Jurkat, Clone E6-1 (cell line): ENCODE results near the gene SIGLEC8. TPM values are rescaled to one million over a fixed set of nuclear protein-coding genes. Genes with fewer than 3 reads are reported as not detected.
"Not testable (repeated sequence)": the region's sequence is repeated elsewhere in the genome, so short reads cannot be mapped to it uniquely, and the experiment has no call there.

Experiments used
- DNase-seq: peaks from one replicate; pipeline ENCODE4 v3.0.0-alpha.2; 2011; ENCODE audit warnings: low read depth, low spot score
- H3K4me3 ChIP-seq: 2 replicates; pipeline ENCODE4 v1.5.1; 2011; ENCODE audit warnings: mild to moderate bottlenecking, low read length, control low read depth, moderate library complexity
- polyA plus RNA-seq: library from polyadenylated mRNA; unstranded; fragments of >200 nt; gene quantifications from one replicate; pipeline ENCODE4 v1.2.1, GENCODE V29; 2012; ENCODE audit warnings: missing spikeins; ENCODE audit not compliant: insufficient read length, insufficient read depth

The SIGLEC8 gene
- not detected for polyA plus RNA-seq

GRCh38 chr19:51458051-51458645 is at the start of gene SIGLEC8:
Gene SIGLEC8 (minus strand): TSS chr19:51458454. CDS start chr19:51458387, 67 bp downstream.
- DNase-seq, result no peak
- no peak within 1 kb of the TSS for H3K4me3 ChIP-seq

- H3K4me3 ChIP-seq, result no peak overlapping the region
- DNase-seq, result no peak
Measured at GRCh38 chr19:51507640-51508058, 49.4 kb upstream of the SIGLEC8 start.

- no peak for DNase-seq
- H3K4me3 ChIP-seq, result no peak overlapping the region
Measured at GRCh38 chr19:51507192-51507591, 48.9 kb upstream of the SIGLEC8 start.

- no peak for DNase-seq
- H3K4me3 ChIP-seq, result no peak overlapping the region
Measured at GRCh38 chr19:51505904-51506303, 47.6 kb upstream of the SIGLEC8 start.

GRCh38 chr19:51503896-51504295 is 45.6 kb upstream of the SIGLEC8 start:
- no peak for DNase-seq

GRCh38 chr19:51503286-51503817 is 45.1 kb upstream of the SIGLEC8 start:
- H3K4me3 ChIP-seq, result no peak overlapping the region
- no peak for DNase-seq

More at GRCh38 chr19:51503896-51504295, 45.6 kb upstream of the SIGLEC8 start:
- no peak overlapping the region for H3K4me3 ChIP-seq

- no peak within 1 kb of the TSS for H3K4me3 ChIP-seq
- no peak for DNase-seq
Measured at GRCh38 chr19:51501594-51502263, 43.5 kb upstream of the SIGLEC8 start, which contains the start of gene SIGLEC12. Gene SIGLEC12 (minus strand): TSS chr19:51501800. CDS start chr19:51501733, 67 bp downstream.

- DNase-seq, result not testable (repeated sequence)
Measured at GRCh38 chr19:51500931-51501330, 42.7 kb upstream of the SIGLEC8 start.

GRCh38 chr19:51497666-51498065 is 39.4 kb upstream of the SIGLEC8 start:
- no peak overlapping the region for H3K4me3 ChIP-seq
- DNase-seq, result no peak

More at GRCh38 chr19:51500931-51501330, 42.7 kb upstream of the SIGLEC8 start:
- H3K4me3 ChIP-seq, result not testable (repeated sequence)

GRCh38 chr19:51493776-51494175 is 35.5 kb upstream of the SIGLEC8 start:
- H3K4me3 ChIP-seq, result no peak overlapping the region
- DNase-seq, result no peak

- DNase-seq, result no peak
- no peak overlapping the region for H3K4me3 ChIP-seq
Measured at GRCh38 chr19:51491586-51491985, 33.3 kb upstream of the SIGLEC8 start.

- no peak overlapping the region for H3K4me3 ChIP-seq
- no peak for DNase-seq
Measured at GRCh38 chr19:51490676-51491075, 32.4 kb upstream of the SIGLEC8 start.

GRCh38 chr19:51489113-51489512 is 30.9 kb upstream of the SIGLEC8 start:
- no peak for DNase-seq
- no peak overlapping the region for H3K4me3 ChIP-seq

- DNase-seq, result no peak
- no peak overlapping the region for H3K4me3 ChIP-seq
Measured at GRCh38 chr19:51488491-51488890, 30.2 kb upstream of the SIGLEC8 start.

GRCh38 chr19:51485960-51486660 is 27.9 kb upstream of the SIGLEC8 start:
- no peak for DNase-seq

GRCh38 chr19:51480590-51480989 is 22.3 kb upstream of the SIGLEC8 start:
- no peak overlapping the region for H3K4me3 ChIP-seq
- DNase-seq, result no peak

More at GRCh38 chr19:51485960-51486660, 27.9 kb upstream of the SIGLEC8 start:
- H3K4me3 ChIP-seq, result no peak overlapping the region

GRCh38 chr19:51479531-51480331 is 21.5 kb upstream of the SIGLEC8 start:
- no peak for DNase-seq
- no peak overlapping the region for H3K4me3 ChIP-seq

- no peak for DNase-seq
- H3K4me3 ChIP-seq, result no peak within 1 kb of the TSS
Measured at GRCh38 chr19:51478381-51479234, 20.4 kb upstream of the SIGLEC8 start, which contains the start of gene CEACAM18. Gene CEACAM18 (plus strand): TSS chr19:51478539.
